HG03520 (cell line): ENCODE data around the gene PBLD.
"Not testable (repeated sequence)": the region's sequence is repeated elsewhere in the genome, so short reads cannot be mapped to it uniquely, and the experiment has no call there.

Experiments used
- ATAC-seq: cut with Tn5 transposase; IDR thresholded peaks from one replicate; pipeline ENCODE4 v1.9.1; 2021; ENCODE audit warnings: mild to moderate bottlenecking, moderate library complexity; ENCODE audit not compliant: unreplicated experiment

Gene PBLD

DNA sequence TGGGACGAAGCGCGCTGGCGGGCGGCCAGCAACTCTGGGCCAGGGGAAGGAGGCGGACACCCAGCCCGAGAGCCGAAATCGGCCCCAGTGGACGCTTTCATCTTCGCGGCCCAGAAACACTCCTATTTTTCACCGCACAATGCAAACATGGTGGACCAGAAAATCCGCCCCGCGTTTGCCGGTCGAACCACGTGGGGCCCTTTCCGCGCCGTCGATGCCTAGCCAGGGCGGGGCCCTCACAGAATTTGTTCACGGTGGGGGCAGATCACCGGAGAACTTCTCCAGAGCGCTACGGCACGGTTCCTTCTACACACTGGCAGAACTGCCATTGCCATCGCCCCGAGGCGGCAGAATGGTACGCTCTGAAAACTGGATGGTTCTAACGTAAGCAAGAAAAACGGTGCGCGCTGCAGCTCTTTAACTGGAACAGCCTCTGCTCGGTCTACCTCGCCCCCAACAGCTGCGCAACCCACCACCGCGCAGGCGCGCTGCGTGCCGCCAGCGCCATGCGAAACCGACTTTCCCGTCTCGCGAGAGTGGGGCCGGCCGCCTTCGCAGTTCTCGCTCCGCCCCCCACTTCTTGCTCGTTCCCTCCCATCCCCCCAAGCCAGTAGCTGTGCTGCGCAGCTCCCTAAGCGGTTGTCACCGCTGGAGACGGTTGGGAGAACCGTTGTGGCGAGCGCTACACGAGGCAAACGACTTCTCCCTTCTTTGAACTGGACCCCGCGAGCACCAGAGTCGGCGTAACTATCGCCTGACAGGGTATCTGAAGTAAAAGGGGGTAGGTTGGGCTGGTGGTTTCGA is 1.1 kb downstream of the PBLD start, which contains the start of gene HNRNPH3:
Gene HNRNPH3 (plus strand): TSS at position 610 of the 804 bp plus-strand sequence. CDS start 5,158 bp downstream, outside the sequence.
- peak; percentile 71 for ATAC-seq

DNA sequence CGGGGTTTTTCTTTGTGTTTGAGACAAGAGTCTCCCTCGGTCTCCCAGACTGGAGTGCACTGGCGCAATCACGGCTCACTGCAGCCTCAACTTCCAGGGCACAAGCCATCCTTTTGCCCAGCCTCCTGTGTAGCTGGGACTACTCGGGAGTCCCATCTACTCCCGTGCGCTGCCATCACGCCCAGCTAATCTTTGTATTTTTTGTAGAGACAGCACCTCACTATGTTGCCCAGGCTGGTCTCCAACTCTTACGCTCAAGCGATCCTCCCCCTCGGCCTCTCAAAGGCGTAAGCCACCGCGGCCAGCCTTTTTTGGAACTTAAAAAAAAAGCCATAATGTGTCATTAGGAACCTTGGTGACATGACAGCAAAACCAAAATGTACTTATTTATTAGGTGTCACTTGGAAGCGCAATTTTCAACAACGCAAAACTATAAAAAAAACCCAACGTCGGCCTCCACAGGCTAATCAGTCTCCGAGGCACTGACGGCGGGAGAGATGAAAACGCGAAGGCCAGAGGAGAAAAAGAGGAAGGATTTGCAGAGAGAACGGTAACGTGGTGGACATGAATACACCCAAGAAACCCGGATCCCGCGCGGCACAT is 1.8 kb downstream of the PBLD start:
- ATAC-seq: no peak

DNA sequence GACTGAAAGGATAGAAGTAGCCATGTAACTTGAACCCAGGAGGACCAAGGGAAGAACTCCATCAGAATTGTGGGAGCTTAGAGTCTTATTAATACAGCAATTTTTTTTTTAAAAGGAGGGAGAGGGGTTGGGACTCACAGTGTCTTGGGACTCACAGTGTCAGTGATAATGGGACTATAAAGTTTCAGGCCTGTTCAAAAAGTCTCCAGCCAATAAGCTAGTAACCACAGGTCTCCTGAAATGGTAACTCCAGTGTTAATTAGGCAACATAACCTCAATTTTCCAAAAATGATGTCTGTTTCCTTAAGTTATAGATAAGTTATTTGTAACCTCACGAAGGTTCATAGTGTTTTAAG is 3.2 kb downstream of the PBLD start:
- ATAC-seq: no peak

DNA sequence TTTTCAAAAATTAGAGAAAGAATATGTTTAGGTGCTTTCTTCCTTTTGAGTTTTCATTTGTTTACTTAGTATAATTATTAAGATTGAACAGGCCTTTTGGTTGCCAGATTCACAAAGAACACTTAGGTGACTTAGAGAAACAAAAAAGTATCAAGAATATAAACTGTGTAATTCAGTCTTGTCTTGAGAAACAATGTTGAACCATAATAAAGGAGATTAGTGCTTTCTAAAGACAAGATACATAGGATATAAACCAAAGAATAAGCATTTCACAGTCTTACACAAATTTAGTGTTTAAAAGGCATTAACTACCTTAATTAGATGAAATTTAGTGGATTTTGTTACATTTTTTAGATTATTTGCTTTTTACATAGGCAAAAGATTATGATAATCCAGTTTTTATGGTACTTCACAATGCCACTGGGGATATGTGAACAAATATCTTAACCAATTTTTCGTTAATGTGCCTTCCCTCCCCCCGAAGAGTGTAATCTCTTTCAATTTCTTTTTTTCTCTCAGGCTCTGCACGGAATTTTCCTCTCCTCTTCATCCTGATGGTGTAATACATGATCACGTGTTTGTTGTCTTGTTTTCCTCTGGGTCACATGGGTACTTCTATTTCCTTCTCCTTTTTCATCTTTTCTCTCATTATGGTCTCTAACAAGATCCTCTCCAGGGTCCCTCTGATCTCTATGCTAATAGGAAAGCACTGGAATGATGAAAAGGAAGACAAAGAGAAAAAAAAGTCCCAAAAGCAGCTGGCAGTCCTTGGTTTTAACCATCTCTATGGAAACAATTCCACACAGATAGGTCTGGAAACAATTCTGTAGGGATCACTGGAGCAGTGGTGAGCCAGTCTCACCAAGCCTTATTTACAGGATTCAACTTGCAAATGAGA is 4.6 kb downstream of the PBLD start:
- no peak for ATAC-seq

DNA sequence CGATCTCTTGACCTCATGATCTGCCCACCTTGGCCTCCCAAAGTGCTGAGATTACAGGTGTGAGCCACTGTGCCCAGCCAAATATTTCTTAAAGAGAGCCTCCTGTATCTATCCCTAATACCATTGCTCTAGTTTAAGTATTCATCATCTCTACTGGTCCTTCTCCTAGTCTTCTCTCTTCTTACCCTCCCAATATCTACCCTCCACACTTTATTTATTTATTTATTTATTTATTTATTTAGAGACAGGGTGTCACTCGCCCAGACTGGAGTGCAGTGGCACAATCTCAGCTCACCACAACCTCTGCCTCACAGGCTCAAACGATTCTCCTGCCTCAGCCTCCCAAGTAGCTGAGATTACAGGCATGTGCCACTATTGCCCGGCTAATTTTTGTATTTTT is 8.3 kb downstream of the PBLD start:
- not testable (repeated sequence) for ATAC-seq

DNA sequence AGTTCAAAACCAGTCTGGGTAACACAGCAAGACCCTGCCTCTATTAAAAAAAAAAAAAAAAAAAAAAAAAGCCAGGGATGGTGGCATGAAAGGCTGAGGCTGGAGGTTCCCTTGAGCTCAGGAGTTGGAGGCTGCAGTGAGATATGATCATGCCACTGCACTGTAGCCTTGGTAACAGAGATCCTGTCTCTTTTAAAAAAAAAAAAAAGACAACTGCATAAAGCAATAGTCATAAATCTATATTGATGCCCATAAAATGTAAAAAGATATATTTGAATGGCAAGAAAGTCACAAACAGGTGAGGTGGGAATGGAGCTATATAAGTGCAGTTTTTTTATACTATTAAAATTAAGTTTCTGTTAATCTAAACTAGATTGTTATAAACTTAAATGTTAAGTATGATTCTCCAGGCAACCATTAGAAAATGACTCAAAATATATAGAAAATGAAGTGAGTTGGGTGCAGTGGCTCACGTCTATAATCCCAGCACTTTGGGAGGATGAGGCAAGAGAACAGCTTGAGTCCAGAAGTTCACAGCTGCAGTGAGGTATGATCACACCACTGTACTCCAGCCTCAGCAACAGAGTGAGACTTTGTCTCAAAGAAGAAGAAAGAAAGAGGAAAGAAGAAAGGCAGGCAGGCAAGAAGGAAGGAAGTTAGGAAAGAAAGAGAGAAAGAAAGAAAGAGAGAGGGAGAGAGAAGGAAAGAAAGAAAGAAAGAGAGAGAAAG is 14.2 kb downstream of the PBLD start:
- ATAC-seq: no peak

DNA sequence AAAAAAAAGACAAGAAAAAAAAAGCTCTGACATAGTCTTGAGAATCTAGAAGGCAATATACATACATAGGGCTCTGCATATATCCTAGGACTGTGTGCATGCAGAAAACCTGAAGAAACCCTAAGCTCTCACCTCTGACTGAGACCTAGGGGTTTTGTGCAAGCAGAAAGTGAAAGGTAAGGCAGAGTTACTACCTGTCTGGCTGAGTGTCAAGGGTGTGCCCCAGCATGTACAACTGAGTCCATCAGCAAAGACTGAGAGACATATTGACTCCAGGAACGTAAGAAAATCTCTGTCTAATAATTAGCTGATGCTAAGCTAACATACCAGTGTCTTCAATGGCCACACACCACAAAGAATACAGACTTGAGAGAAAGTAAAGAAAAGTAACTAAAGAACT is 17.1 kb downstream of the PBLD start:
- no peak for ATAC-seq

DNA sequence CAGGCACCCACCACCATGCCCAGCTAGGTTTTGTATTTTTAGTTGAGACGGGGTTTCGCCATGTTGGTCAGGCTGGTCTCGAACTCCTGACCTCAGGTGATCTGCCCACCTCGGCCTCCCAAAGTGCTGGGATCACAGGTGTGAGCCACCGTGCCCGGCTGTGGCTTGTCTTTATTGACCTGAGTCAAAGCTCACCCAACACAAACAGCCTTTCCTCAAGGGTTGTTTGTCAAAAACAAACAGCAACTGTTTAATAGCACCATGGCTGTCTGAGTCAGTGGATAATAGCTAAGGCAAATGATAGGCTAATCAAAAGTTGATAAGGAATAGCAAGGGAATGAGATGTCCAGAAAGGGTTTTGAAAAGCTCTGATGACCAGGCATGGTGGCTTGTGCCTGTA is 17.8 kb downstream of the PBLD start:
- not testable (repeated sequence) for ATAC-seq

DNA sequence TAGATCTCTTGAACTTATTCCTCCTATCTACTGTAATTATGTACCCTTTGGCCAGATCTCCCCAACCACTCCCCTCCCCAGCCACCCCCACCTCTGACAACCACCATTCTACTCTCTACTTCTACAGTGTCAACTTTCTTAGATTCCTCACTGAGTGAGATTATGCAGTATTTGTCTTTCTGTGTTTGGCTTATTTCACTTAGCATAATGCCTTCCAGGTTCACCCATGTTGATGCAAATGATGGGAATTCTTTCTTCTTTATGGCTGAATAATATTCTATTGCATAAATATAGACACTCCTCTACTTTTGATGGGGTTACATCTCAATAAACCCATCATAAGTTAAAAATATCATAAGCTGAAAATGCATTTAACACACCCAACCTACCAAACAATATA is 22.2 kb downstream of the PBLD start:
- no peak for ATAC-seq

DNA sequence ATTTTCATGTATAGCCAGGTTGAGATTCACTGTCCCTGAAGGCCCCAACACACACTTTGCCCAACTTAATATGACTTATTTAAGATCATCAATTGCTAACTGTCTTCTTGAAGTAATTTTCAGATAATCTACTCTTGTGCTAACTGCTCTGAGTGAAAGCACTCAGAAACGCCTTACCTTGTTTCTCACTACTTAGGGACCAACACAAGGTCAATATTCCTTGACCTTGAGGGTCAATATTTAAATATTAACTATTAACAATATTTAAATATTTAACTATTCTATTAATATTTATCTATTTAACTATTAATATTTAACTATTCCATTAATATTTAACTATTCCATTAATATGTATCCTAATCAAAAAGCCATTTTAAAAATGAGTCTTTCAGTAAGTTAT is 26.9 kb downstream of the PBLD start:
- no peak for ATAC-seq

DNA sequence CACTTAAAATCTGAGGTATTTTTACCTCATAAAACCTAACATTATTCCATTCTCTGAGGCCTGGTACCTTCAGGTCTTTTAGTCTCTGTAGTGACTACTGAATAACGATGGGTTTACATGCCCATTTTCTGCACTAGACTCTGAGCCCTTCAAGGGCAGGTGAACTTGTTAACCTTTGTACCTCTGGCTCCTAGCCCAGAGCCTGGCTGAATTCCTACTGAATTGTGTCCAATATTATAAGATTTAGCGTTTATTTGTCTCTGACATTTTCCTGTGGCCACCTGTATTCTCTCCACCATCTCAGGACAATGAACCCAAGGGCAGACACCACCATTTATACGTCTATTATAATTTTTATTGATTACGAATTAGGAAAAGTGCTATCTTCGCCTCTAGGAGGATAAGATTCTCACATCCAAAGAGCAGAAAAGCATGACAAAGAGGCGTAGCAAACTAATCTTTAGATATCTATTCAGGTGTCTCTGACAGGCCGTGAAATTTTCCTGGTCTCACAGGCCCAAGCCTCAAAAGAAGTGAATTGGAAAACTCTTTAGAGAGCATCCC is 28.8 kb downstream of the PBLD start:
- ATAC-seq: no peak

DNA sequence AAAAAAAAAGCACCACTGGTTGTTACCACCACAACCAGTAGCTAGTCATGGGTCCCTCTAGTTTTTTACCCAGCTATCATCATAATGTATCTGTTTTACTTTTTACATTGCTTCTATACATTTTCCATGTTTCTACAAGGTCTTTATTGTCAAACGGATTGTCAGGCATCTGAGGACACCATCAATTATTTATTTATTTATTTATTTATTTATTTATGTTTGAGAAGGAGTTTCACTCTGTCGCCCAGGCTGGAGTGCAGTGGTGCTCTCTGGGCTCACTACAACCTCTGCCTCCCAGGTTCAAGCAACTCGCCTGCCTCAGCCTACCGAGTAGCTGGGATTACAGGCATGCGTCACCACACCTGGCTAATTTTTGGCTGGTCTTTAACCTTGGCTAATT is 29.9 kb downstream of the PBLD start:
- ATAC-seq: no peak

DNA sequence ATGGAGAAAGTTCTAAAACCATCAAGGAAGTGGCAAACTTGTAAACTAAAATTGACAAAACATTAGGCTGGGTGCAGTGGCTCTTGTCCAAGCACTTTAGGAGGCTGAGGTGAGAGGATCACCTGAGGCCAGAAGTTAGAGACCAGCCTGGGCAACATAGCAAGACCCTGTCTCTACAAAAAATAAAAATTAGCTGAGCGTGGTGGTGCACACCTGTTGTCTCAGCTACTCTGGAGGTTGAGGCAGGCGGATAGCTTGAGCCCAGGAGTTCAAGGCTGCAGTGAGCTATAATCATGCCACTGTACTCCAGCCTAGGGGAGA is 30.3 kb downstream of the PBLD start:
- no peak for ATAC-seq

DNA sequence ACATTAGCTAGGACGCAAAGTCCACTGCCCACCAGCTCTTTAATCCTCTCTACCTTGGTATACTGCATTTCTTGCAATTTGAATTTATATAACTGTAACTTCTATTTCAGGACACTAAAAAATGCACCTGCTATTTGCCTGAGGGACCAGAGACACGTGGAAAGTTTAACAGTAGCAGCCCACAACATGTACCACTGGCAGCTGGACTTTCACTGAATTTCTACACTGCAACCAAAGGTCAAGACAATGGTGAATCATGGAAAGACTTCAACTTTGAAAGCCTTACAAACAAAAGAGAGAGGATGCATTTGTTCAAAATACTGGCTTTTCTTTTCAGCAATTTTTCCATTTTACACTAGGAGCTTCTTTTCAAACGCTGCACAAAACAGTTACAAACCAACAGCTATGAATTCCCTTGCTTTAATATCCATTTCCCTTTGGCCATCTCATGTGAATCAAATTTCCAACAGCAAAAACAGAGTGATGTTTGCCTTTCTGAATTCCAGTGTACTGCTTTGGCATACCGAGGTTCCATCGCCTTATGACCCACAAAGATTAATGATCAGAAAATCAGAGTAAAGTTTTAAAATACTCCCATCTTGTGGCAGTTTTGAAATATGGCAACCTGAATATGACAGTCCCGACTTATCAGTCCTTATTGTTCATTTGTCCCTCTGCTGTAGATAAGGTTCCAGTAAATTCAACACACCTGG is 30.8 kb downstream of the PBLD start:
- peak; percentile 77 for ATAC-seq

DNA sequence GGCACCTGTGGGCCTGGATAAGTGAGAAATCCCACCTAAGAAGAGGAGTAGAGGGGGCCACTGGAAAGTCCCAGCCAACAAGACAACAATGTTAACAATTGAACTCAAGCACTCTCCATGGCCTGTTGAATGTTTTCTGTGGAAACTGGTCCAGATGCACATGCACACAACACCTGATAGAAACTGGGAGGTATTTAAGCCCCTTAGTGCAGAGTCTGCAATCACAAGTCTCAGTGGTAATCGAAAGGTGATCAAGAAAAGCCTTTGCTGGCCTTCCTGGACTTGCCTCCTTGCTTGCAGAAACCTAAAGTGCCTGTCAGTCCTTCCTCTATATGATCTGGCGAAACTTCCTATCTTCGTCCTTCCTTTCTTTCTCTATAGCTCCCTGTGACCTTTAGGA is 31.4 kb downstream of the PBLD start:
- ATAC-seq: no peak

DNA sequence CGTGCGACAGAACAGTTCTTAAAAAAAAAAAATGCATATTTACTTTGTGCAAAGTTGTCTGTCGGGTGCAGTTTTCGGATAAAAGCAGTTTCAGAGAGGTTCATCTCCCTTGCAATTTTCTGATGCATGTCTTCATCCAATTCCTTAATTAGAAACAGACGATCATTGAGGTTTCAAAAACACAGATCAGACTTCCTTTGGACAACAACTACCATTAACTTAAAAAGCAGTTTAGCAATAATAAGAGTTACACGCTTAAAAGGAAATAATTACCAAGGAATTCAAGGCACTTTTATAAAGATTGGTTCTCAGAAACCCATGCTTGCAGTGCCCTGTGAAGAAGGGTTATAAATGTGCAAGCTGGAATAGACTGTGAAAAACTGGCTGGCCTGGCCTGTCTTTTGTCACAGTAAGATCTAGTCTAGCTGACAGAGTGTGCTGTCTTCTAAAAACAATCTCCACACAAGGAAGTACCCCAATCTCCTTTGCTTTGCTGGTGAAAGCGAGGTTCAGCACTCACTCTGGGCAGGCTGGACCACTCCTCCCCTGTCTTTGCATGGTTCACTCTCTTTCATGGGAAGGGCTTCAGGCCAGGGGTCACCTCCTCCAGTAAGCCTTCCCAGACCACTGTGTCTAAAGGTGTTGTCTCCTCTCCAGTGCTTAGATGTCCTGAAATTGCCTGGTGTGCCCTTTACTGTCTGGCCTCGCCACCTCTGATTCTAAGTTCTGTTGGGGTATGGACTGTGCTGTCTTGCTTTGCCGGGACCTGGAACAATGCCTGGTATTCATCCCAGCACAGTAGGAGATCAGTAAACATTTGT is 35.7 kb downstream of the PBLD start:
- ATAC-seq: no peak

DNA sequence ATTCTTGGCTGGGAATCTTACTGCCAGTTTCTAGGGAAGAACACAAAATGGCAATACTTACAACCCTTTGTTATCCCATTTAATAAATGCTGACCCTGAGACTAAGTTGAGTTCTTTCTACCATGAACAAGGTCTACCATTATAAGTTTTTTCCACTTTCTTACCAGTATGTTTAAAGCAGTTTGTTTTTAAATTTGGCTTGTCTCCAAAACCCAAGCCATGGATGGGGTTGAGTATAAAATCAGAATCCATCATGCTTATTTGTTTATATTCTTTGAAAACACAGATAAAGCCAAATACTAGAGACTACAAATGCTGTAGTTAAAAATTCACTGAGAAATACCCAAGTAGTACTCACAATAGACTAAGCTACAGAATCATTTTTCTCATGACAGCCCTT is 42.0 kb downstream of the PBLD start:
- no peak for ATAC-seq

DNA sequence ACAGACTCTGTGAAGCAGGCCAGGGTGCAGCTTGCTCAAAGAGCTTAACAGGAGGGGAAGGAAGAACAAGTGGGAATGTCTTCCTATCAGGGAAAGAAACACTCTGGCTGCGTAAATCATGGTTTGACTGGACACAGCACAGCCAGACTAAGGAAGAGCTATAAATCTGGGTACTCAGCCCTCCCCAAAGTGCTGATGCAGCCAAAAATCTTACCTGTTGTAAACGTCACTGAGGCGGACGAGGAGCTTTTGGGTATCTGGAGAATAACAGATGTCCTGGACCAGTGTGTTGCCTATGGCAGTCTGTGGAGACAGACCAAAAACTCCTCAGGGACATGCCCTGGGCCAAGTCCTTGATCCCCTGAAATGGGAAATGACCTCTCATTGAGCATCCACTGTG is 44.0 kb downstream of the PBLD start:
- no peak for ATAC-seq
